AG04449 (cell line): ENCODE results near the gene MTUS2.

Source experiments
- CTCF ChIA-PET: fragments of 350-600 bp; formaldehyde crosslinking; extraction: SDS; loops from one replicate; lab custom pipeline; 2021; ENCODE audit warnings: antibody characterized with exemption; lab: Yijun Ruan, JAX
- POLR2A ChIA-PET: fragments of 400-600, 350-600 bp; formaldehyde crosslinking; extraction: SDS; loops from one replicate; lab custom pipeline; 2020; ENCODE audit warnings: antibody characterized with exemption, inconsistent platforms; lab: Yijun Ruan, JAX
- DNase-seq: peaks from one replicate; pipeline ENCODE4 v3.0.0-alpha.2; 2010; ENCODE audit warnings: low read depth, low spot score
- H3K4me3 ChIP-seq: 2 replicates; pipeline ENCODE4 v1.5.1; 2011; ENCODE audit warnings: low read depth, mild to moderate bottlenecking, control low read depth, low read length
- TF ChIP-seq, protein P1 (sequence below): IDR thresholded peaks from one replicate; pipeline ENCODE4 v1.5.1; 2011; ENCODE audit warnings: mild to moderate bottlenecking, moderate library complexity, low read length, control low read depth, inconsistent platforms; ENCODE audit not compliant: insufficient read depth; ENCODE audit errors: missing control alignments

Gene MTUS2

GRCh38 chr13:29125934-29126424 is 305.8 kb downstream of the MTUS2 start:
- DNase-seq = no peak
- ChIA-PET CTCF (no interaction called here), POLR2A (no interaction called here)
- TF ChIP-seq, protein P1, sequence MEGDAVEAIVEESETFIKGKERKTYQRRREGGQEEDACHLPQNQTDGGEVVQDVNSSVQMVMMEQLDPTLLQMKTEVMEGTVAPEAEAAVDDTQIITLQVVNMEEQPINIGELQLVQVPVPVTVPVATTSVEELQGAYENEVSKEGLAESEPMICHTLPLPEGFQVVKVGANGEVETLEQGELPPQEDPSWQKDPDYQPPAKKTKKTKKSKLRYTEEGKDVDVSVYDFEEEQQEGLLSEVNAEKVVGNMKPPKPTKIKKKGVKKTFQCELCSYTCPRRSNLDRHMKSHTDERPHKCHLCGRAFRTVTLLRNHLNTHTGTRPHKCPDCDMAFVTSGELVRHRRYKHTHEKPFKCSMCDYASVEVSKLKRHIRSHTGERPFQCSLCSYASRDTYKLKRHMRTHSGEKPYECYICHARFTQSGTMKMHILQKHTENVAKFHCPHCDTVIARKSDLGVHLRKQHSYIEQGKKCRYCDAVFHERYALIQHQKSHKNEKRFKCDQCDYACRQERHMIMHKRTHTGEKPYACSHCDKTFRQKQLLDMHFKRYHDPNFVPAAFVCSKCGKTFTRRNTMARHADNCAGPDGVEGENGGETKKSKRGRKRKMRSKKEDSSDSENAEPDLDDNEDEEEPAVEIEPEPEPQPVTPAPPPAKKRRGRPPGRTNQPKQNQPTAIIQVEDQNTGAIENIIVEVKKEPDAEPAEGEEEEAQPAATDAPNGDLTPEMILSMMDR = no peak
- no peak overlapping the region for H3K4me3 ChIP-seq

DNA sequence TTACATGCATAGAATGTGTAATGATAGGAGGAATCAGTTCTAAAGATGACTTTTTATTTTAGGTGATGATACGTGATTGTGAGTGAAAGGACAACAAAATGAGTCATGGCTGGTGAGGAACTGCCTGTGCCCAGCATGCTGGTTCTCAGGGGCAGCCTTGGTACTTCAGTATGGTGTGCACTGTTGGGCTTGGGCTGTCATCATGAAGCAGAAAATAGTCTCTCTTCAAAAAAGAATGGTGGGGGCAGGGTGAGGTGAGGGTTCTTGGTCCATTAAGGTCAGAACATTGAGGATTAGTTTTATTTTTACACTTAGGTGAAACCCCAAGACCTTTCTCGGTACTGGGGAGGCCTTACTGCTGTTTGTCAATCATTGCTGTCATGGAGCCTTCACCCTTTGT is 309.5 kb downstream of the MTUS2 start:
- POLR2A ChIA-PET = no interaction called here
- H3K4me3 ChIP-seq = no peak overlapping the region
- CTCF ChIA-PET = no interaction called here
- DNase-seq = no peak
- TF ChIP-seq, protein P1 = no peak

- POLR2A ChIA-PET = no interaction called here
- CTCF ChIA-PET = no interaction called here
- TF ChIP-seq, protein P1 = no peak
- H3K4me3 ChIP-seq = no peak overlapping the region
- DNase-seq = no peak
Observed at GRCh38 chr13:29131159-29131558, 311.0 kb downstream of the MTUS2 start.

DNA sequence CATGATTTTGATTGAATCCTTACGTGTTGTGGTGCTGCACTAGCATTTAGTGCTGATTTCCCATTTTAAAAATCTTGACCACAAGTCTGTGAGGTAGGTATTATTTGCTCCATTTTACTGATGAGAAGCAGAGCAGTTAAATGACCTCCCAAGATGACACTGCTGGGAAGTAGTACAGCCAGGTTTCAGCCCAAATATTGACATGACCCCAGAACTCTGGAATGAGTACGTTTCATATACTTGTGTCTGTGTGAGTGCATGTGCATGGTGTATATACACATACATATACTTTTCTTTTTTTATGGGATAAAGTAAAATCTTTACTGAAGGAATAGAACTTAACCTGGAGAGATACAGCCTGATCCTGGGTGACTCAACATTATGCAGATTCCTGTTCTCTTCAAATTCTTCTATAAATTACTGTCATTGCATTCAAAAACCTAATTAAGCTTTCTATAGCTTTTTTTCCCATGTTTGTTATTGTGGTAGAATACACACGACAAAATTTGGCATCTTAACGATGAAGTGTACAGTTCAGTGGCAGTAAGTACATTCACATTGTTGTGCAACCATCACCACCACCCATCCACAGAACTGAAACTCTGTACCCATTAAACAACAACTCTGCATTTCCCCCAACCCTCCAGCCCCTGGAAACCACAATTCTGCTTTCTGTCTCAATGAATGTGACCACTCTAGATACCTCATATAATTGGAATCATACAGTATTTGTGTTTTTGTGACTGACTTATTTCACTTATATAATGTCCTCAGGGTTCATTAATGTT is 311.9 kb downstream of the MTUS2 start:
- H3K4me3 ChIP-seq = no peak overlapping the region
- TF ChIP-seq, protein P1 = no peak
- ChIA-PET CTCF (no interaction called here), POLR2A (no interaction called here)
- no peak for DNase-seq

DNA sequence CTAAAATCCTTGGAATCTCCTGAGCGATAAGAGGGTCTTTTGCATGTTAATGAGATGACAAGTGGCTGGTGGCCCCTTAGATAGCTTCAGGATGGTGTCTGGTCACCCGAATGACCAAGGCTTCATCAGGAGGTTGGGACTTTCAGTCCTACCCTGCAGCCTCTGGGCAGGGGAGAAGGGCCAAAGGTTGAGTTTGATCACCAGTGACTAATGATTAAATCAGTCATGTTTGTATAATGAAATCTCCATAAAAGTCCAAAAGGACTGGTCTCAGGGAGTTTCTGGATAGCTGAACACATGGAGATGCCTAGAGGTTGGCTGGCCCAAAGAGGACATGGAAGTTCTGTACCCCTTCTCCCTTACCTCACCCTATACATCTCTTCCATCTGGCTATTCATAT is 316.2 kb downstream of the MTUS2 start:
- TF ChIP-seq, protein P1 = no peak
- POLR2A ChIA-PET = no interaction called here
- CTCF ChIA-PET = no interaction called here
- no peak overlapping the region for H3K4me3 ChIP-seq
- DNase-seq = no peak

GRCh38 chr13:29137016-29137415 is 316.9 kb downstream of the MTUS2 start:
- POLR2A ChIA-PET = no interaction called here
- no peak for DNase-seq
- CTCF ChIA-PET = no interaction called here
- TF ChIP-seq, protein P1 = no peak
- H3K4me3 ChIP-seq = no peak overlapping the region
